Breast epithelium (tissue), 3 donors: Measurements from ENCODE around the gene SLC38A9.

ENCODE experiments used
- CTCF ChIP-seq, 3 donors: fragments of 450-650 bp; IDR thresholded peaks; one replicate each; pipeline ENCODE4 v1.5.1; 2016 to 2017; ENCODE audit warnings: antibody characterized with exemption in 3 of 3, mild to moderate bottlenecking in 3 of 3, moderate library complexity in 3 of 3
- POLR2A ChIP-seq: fragments of 450-650 bp; IDR thresholded peaks from one replicate; pipeline ENCODE4 v1.6.1; 2016; ENCODE audit warnings: antibody characterized with exemption, mild to moderate bottlenecking, moderate library complexity
- POLR2AphosphoS5 ChIP-seq, 3 donors: sonication (generic); formaldehyde crosslinking; IDR thresholded peaks; one replicate each; pipeline ENCODE4 v1.6.1; 2017; ENCODE audit warnings: antibody characterized with exemption in 3 of 3

- no peak for TF ChIP-seq CTCF (IDR thresholded peaks at IDR 0.05)
- TF ChIP-seq POLR2AphosphoS5 (IDR thresholded peaks at IDR 0.05): no peak
- no peak for TF ChIP-seq POLR2A
Measured at GRCh38 chr5:55591686-55592085, 120.4 kb downstream of the SLC38A9 start.
